Measurements from ENCODE around the gene PPP2R2C. TPM values are rescaled to one million over a fixed set of nuclear protein-coding genes. Genes with fewer than 3 reads are reported as not detected.

Gene PPP2R2C
- total and polyA plus RNA-seq, 9 of the 15 experiments (the other 6 are each of a cell fraction or from before 2014, with no cell fraction given): 0.04 to 0.06 TPM; not detected in 7

GRCh38 chr4:6405397-6405706, 67.1 kb downstream of the PPP2R2C start:
- no peaks in the 10 kb centered on the region for H3K9me3 ChIP-seq (replicated peaks; ENCODE audit: control insufficient read depth, insufficient read depth, low read depth, low read length)
- H2AFZ ChIP-seq (ENCODE audit: low read depth, low read length): no peak overlapping the region
- no peak for TF ChIP-seq RBFOX2 (IDR thresholded peaks at IDR 0.05; ENCODE audit: low read depth, low read length)
- TF ChIP-seq GTF2A2 (tag; IDR thresholded peaks at IDR 0.05): no peak
- TF ChIP-seq STAT5B (CRISPR knock-in tag; IDR thresholded peaks at IDR 0.05): no peak
- TF ChIP-seq PTRF (tag; IDR thresholded peaks at IDR 0.05): no peak
- TF ChIP-seq MYBL2 (IDR thresholded peaks at IDR 0.05; ENCODE audit: low read depth): no peak
- TF ChIP-seq MYBL2 (CRISPR knock-in tag; IDR thresholded peaks at IDR 0.05; ENCODE audit: borderline replicate concordance): no peak
- TF ChIP-seq, protein P1, sequence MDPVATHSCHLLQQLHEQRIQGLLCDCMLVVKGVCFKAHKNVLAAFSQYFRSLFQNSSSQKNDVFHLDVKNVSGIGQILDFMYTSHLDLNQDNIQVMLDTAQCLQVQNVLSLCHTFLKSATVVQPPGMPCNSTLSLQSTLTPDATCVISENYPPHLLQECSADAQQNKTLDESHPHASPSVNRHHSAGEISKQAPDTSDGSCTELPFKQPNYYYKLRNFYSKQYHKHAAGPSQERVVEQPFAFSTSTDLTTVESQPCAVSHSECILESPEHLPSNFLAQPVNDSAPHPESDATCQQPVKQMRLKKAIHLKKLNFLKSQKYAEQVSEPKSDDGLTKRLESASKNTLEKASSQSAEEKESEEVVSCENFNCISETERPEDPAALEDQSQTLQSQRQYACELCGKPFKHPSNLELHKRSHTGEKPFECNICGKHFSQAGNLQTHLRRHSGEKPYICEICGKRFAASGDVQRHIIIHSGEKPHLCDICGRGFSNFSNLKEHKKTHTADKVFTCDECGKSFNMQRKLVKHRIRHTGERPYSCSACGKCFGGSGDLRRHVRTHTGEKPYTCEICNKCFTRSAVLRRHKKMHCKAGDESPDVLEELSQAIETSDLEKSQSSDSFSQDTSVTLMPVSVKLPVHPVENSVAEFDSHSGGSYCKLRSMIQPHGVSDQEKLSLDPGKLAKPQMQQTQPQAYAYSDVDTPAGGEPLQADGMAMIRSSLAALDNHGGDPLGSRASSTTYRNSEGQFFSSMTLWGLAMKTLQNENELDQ (CRISPR knock-in tag; IDR thresholded peaks at IDR 0.05; ENCODE audit: borderline replicate concordance): no peak
- no peak for TF ChIP-seq NFYB (IDR thresholded peaks at IDR 0.05; ENCODE audit: extremely low read depth, insufficient read length)
- no peak for TF ChIP-seq EWSR1 (IDR thresholded peaks at IDR 0.05; ENCODE audit: borderline replicate concordance, low read depth, partially characterized antibody)
- no peak for TF ChIP-seq ZNF778 (CRISPR knock-in tag; IDR thresholded peaks at IDR 0.05)
- DNase-seq (ENCODE audit: extremely low read depth in 1 of 4, low spot score in 3 of 4): no peak
- no peak for ATAC-seq
- ChIA-PET POLR2A (no interaction called here), CTCF (ENCODE audit: low intra/inter-chr PET ratio) (no interaction called here)
- peaks cover 25 to 51% of the 10 kb centered on the region in 2 experiments; a peak in 4 of 5 replicates for H3K27me3 ChIP-seq (ENCODE audit: control insufficient read depth in 2 of 2, insufficient read depth in 2 of 2, low read length in 2 of 2)
- no peak overlapping the region for H3K9ac ChIP-seq (ENCODE audit: insufficient read depth in 1 of 2, low read depth in 2 of 2, low read length in 2 of 2)
- no peaks in the 10 kb centered on the region for H3K4me1 ChIP-seq (replicated peaks in 1 of 2; ENCODE audit: control insufficient read depth in 2 of 2, insufficient read depth in 2 of 2, low read length in 2 of 2)
- 0% methylated on average over 2 of the region's 2 CpGs for WGBS (ENCODE audit: insufficient coverage, low coverage, missing lambda C conversion rate)
- no peak for FAIRE-seq
- H3K27ac ChIP-seq (ENCODE audit: extremely low read depth, low read depth, low read length): no peak overlapping the region
- no peaks in the 10 kb centered on the region for H3K79me2 ChIP-seq (ENCODE audit: control insufficient read depth, insufficient read depth, low read length)
- no peaks in the 10 kb centered on the region for H3K36me3 ChIP-seq (ENCODE audit: control insufficient read depth, insufficient read depth, low read length)
- no peak overlapping the region for H3K4me2 ChIP-seq (ENCODE audit: insufficient read depth, low read length)
- no peak overlapping the region for H3K4me3 ChIP-seq
- BruUV-seq (replicated peaks): no TSS peak
- in situ Hi-C loops (cut with MboI) (no loop called here), intact Hi-C loops (cut with micrococcal nuclease) (no loop called here)
- no peaks in the 10 kb centered on the region for H4K20me1 ChIP-seq (replicated peaks; ENCODE audit: control insufficient read depth, insufficient read depth, low read length)
- no peaks in the 10 kb centered on the region for H3K9me1 ChIP-seq (ENCODE audit: control insufficient read depth, insufficient read depth, low read length)
